Mesothelial cell of epicardium (in vitro differentiated cells): ENCODE results near the gene MAP3K15. TPM values are rescaled to one million over a fixed set of nuclear protein-coding genes. Genes with fewer than 3 reads are reported as not detected.

ENCODE experiments used
- DNase-seq, 2 experiments: peaks; one replicate each; pipeline ENCODE4 v3.0.0; 2021; ENCODE audit warnings: low spot score in 2 of 2; ENCODE audit not compliant: unreplicated experiment in 2 of 2
- H3K27ac Mint-ChIP-seq: 2 replicates; pipeline ENCODE4 v1.8.0; 2021; ENCODE audit warnings: mixed read lengths
- H3K27me3 Mint-ChIP-seq: 2 replicates; pipeline ENCODE4 v1.8.0; 2021; ENCODE audit warnings: low read depth, mixed read lengths
- H3K36me3 Mint-ChIP-seq: 2 replicates; pipeline ENCODE4 v1.8.0; 2021; ENCODE audit warnings: mixed read lengths
- H3K4me1 Mint-ChIP-seq: 2 replicates; pipeline ENCODE4 v1.8.0; 2021; ENCODE audit warnings: mixed read lengths
- H3K4me3 Mint-ChIP-seq: 2 replicates; pipeline ENCODE4 v1.8.0; 2021; ENCODE audit warnings: mild to moderate bottlenecking, moderate library complexity, mixed read lengths
- H3K9me3 Mint-ChIP-seq: 2 replicates; pipeline ENCODE4 v1.8.0; 2021; ENCODE audit warnings: mixed read lengths
- CTCF ChIP-seq: fragments of 200-600 bp; sonication (generic); IDR thresholded peaks from one replicate; pipeline ENCODE4 v1.5.0; 2021; ENCODE audit warnings: antibody characterized with exemption; ENCODE audit not compliant: unreplicated experiment
- total RNA-seq: library from RNA; stranded (reverse); gene quantifications from 3 replicates; pipeline ENCODE4 v1.2.1, GENCODE V29; 2021

MAP3K15 gene
- total RNA-seq, 1 donor from 2014 or later, result 1.4 TPM

DNA sequence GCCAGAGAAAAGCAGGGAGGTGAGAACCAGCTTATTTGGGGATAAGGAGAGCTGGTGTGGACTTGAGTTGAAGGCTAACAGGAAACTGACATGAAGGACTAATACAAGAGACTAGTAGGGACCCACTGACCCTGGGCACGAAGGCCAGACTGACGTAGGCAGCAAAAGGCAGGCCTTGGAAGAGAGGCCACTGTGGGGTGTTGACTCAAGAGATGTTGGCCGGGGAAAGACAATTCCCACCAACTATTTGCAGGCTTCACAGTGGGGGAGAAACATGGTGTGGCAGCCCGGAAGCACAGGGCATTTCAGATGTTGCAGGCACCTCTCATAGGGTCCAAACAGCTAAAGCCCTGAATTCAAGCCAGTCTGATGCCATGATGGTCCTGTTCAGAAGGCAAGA lies 24.4 kb upstream of the MAP3K15 start:
- TF ChIP-seq CTCF, result no peak
- H3K27me3 Mint-ChIP-seq, result no peaks in the 10 kb centered on the region
- no peak overlapping the region for H3K4me3 Mint-ChIP-seq
- H3K4me1 Mint-ChIP-seq, result no peaks in the 10 kb centered on the region
- peaks cover 14% of the 10 kb centered on the region for H3K9me3 Mint-ChIP-seq
- DNase-seq, result no peak
- no peak overlapping the region for H3K27ac Mint-ChIP-seq
- peaks cover 7% of the 10 kb centered on the region for H3K36me3 Mint-ChIP-seq

DNA sequence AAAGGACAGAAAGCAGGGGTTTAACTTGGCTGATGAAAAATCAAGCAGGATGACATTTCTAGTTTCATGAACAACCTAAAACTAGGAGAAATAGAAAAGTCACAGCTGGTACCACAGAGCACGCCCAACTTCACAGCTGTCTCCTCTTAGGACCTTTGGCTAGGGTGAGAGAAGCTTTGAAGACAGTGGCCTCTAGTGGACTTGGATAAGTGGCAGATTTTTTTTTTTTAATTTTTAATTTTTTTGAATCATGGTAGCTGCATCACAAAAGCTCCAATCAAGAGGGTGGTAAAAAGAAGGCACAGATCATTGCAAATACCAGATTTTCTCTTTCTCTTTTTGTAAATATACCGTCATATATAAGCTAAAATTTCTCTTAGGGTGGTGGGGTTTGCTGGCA lies 20.2 kb upstream of the MAP3K15 start:
- Mint-ChIP-seq H3K4me1 (no peaks in the 10 kb centered on the region), H3K9me3 (peaks cover 12% of the 10 kb centered on the region), H3K27me3 (no peaks in the 10 kb centered on the region), H3K4me3 (no peak overlapping the region), H3K36me3 (no peaks in the 10 kb centered on the region), H3K27ac (no peak overlapping the region)
- no peak for DNase-seq
- TF ChIP-seq CTCF, result no peak

DNA sequence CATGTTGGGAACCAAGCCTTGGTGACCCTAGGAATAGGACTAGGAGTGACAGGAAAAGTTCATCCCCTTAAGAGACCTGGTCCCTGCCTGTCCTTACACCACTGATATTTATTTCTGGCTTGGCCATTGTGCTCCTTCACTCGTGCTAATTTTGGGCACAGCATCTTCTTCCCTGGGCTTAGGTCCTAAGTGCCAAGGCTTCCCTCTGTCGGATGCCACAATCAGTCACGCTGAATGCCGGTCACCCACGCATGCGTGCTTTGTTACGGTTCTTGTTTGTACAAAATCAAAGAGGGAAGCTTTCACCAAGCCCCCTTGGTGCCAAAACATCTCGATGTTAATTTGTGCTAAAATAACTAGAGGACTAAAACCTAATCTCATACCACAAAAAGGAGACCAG lies 17.4 kb upstream of the MAP3K15 start:
- Mint-ChIP-seq H3K4me3 (no peak overlapping the region), H3K9me3 (peaks cover 9% of the 10 kb centered on the region), H3K27me3 (no peaks in the 10 kb centered on the region), H3K27ac (no peak overlapping the region), H3K36me3 (no peaks in the 10 kb centered on the region), H3K4me1 (no peaks in the 10 kb centered on the region)
- no peak for DNase-seq
- TF ChIP-seq CTCF, result no peak

DNA sequence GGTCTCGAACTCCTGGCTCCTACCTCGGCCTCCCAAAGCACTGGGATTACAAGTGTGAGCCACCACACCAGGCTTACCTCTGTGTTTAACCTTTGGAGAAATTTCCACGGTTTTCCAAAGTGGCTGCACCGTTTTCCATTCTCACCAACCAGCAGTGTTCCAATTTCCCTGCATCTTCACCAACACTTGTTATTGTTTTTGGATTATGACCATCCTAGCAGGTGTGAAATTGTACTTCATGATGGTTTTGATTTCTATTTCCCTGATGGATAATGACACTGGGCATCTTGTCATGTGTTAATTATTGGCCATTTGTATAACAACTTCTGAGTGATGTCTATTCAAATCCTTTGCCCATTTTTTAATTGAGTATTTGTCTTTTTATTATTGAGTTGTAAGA lies 2.7 kb upstream of the MAP3K15 start:
- Mint-ChIP-seq H3K9me3 (peaks cover 31% of the 10 kb centered on the region), H3K36me3 (no peaks in the 10 kb centered on the region), H3K4me1 (no peaks in the 10 kb centered on the region), H3K27ac (no peak overlapping the region), H3K27me3 (peaks cover 43% of the 10 kb centered on the region), H3K4me3 (no peak overlapping the region)
- DNase-seq, result no peak
- TF ChIP-seq CTCF, result no peak

DNA sequence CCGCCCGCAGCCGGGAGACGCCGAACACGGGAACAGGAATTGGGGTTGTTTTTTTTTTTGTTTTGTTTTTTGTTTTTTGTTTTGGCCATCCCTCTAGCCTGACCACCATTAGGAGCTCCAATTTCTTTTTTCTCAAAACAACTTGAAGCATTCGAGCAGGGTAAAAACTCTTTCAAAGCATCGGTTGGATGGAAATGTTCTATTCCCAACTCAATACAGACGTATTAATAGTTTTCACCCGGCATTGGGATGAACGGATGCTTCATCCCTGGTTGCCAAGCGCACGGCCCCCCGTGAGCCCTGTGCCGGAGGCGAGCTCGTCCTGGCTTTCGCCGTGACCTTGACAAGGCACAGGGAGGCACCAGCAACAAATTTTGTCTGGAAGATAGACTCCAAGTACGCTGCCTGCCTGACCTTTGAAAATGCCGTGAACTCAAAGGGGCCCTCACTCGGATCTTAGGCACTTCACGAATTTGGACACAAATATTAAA lies 352 bp upstream of the MAP3K15 start:
- TF ChIP-seq CTCF, result no peak
- DNase-seq, result no peak
- no peaks in the 10 kb centered on the region for H3K36me3 Mint-ChIP-seq
- peaks cover 48% of the 10 kb centered on the region for H3K27me3 Mint-ChIP-seq
- no peaks in the 10 kb centered on the region for H3K4me1 Mint-ChIP-seq
- no peak overlapping the region for H3K27ac Mint-ChIP-seq
- peaks cover 31% of the 10 kb centered on the region for H3K9me3 Mint-ChIP-seq
- no peak overlapping the region for H3K4me3 Mint-ChIP-seq

GRCh38 chrX:19513383-19513782 lies 1.9 kb downstream of the MAP3K15 start:
- no peak overlapping the region for H3K27ac Mint-ChIP-seq
- no peak for TF ChIP-seq CTCF
- H3K4me1 Mint-ChIP-seq, result no peaks in the 10 kb centered on the region
- H3K4me3 Mint-ChIP-seq, result no peak overlapping the region
- H3K27me3 Mint-ChIP-seq, result peaks cover 45% of the 10 kb centered on the region
- H3K36me3 Mint-ChIP-seq, result no peaks in the 10 kb centered on the region
- DNase-seq, result no peak
- peaks cover 36% of the 10 kb centered on the region for H3K9me3 Mint-ChIP-seq
